GM12865 (cell line): ENCODE data around the gene PPP2R5A.

Experiments
- DNase-seq: peaks from one replicate; pipeline ENCODE4 v3.0.0; 2010; ENCODE audit warnings: low read depth
- H3K4me3 ChIP-seq: 2 replicates; pipeline ENCODE4 v1.5.1; 2011; ENCODE audit warnings: mild to moderate bottlenecking, low read depth, low read length, control low read depth
- CTCF ChIP-seq: IDR thresholded peaks from 2 replicates; pipeline ENCODE4 v1.5.1; 2011; ENCODE audit warnings: low read length, control low read depth, low read depth, inconsistent platforms; ENCODE audit not compliant: insufficient read depth; ENCODE audit errors: missing control alignments

Gene PPP2R5A

GRCh38 chr1:212267017-212267416, 18.2 kb upstream of the PPP2R5A start:
- no peak for TF ChIP-seq CTCF
- no peak overlapping the region for H3K4me3 ChIP-seq
- DNase-seq = no peak

DNA sequence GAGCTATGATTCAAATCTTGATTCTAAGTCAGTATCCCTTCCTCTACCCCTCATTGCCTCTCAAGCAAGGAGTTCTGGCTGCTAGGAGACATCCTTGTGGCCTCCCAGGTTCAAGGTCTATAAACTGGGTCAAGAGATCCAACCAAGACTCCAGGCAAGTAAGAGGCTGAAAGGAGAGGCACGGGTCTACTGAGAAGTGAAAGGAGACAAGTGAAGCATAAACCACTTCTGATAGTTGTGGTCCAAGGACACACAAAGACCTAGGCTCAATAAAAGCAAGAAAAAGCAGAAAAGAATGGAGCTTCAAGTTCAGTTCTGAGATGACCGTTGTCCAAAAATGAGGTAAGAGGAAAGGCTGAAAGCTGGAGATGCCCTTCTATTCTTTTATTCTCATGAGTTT, 17.8 kb upstream of the PPP2R5A start:
- no peak overlapping the region for H3K4me3 ChIP-seq
- no peak for TF ChIP-seq CTCF
- peak; percentile 31 for DNase-seq

DNA sequence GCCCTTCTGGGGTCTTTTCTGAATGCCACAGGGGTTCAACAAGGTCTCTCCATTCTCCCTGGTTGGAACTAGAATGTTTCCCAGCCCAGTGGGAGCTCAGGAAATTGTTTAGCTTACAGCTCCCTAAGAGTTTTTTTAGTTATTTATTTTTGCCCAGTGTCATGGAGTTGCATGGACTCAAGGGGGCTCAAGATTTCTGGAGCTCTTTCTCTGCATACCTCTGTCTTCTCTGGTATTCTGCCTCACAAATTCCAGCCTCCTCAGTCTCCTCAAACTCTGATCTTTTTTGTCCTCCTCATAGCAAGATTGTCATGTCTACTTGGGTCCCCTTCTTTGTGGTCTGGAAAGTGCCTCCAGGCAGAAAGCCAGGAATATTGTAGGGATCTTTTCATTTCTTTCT, 15.9 kb upstream of the PPP2R5A start:
- no peak for DNase-seq
- TF ChIP-seq CTCF = no peak
- no peak overlapping the region for H3K4me3 ChIP-seq

- no peak for TF ChIP-seq CTCF
- H3K4me3 ChIP-seq = no peak overlapping the region
- DNase-seq = no peak
Observed at GRCh38 chr1:212270564-212270963, 14.6 kb upstream of the PPP2R5A start.

- no peak for DNase-seq
- H3K4me3 ChIP-seq = no peak overlapping the region
- TF ChIP-seq CTCF = no peak
Observed at GRCh38 chr1:212271234-212271633, 14.0 kb upstream of the PPP2R5A start.

GRCh38 chr1:212271823-212272485, 13.3 kb upstream of the PPP2R5A start:
- TF ChIP-seq CTCF = no peak
- no peak overlapping the region for H3K4me3 ChIP-seq
- DNase-seq = no peak

DNA sequence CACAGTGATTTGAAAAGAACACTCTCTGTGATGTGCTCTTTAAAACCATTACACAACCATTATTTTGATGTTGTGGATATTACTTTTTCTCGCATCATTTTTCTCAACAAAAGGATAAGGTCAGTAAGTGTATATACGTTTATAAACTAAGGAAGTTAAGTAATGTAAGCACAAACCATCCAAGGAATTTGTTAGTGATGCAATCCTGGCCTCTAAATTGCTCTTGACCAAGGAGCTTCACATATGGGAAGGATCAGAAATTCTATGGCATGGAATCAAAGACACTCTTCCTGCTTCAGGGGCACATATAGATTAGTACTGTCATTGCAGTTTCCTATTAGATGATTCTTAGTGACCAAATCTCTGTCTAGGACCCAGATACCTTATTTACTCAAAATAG, 3.6 kb upstream of the PPP2R5A start:
- H3K4me3 ChIP-seq = no peak overlapping the region
- DNase-seq = no peak
- TF ChIP-seq CTCF = no peak
